Measurements from ENCODE around the gene TCF7L1.

Gene TCF7L1

DNA sequence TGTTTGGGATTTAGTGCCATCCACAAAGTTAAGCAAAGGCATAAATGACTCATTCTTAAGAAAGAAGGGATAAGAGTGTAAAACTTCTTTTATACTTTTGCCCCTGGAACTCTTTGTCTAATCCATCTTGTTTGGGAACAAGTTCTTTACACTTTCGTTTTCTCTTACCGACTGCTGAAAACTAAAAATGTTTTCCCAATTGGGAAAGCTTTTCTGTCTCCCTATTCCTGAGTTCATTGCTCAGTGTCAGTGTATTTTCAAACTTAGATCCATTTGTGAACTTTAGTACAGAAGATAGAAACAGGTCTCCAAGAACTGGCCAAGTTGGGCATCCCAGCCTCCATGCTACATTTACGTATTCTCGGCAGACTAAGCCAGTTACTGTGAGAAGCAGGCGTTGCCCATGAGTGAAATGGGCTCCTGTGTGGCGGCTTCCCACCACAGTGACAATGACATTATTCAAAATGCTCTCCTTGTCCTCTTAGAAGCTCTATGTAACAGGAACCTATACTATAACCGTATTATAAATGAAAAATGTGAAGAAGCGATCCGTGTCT, 142.9 kb downstream of the TCF7L1 start:
- no peak for DNase-seq
- no peak overlapping the region for H3K4me3 ChIP-seq (ENCODE audit: control insufficient read depth in 1 of 7, extremely low read depth in 1 of 7, insufficient read depth in 4 of 7, low read depth in 2 of 7, low read length in 6 of 7)
- 96% methylated on average over 8 of the region's 9 CpGs for WGBS (ENCODE audit: insufficient coverage)
- no peaks in the 10 kb centered on the region for H3K36me3 ChIP-seq (ENCODE audit: control insufficient read depth in 4 of 4, insufficient read depth in 4 of 4, low read length in 3 of 4)
- peaks cover 0 to 4% (median 0%) of the 10 kb centered on the region in 5 experiments for H3K27me3 ChIP-seq (replicated peaks in 2 of 5; ENCODE audit: control insufficient read depth in 4 of 5, insufficient read depth in 5 of 5, low read length in 4 of 5)
- CTCF ChIA-PET = interaction anchor here (1.0 to 1.8 kb wide), 4 partner anchors 9 to 25 kb away, joined by 3 to 5 read pairs (median 4); no protein-coding TSS in a partner anchor
- H3K9me3 ChIP-seq (ENCODE audit: control extremely low read depth in 1 of 5, control insufficient read depth in 4 of 5, insufficient read depth in 2 of 5, low read depth in 1 of 5, low read length in 4 of 5) = no peaks in the 10 kb centered on the region
- POLR2A ChIA-PET = no interaction called here
- no peak overlapping the region for H3K27ac ChIP-seq (ENCODE audit: insufficient read depth in 1 of 2, low read depth in 1 of 2, low read length in 2 of 2, poor library complexity in 1 of 2, severe bottlenecking in 2 of 2)
- H3K4me1 ChIP-seq (ENCODE audit: control extremely low read depth in 1 of 4, control insufficient read depth in 4 of 4, insufficient read depth in 4 of 4, low read length in 3 of 4) = no peaks in the 10 kb centered on the region

DNA sequence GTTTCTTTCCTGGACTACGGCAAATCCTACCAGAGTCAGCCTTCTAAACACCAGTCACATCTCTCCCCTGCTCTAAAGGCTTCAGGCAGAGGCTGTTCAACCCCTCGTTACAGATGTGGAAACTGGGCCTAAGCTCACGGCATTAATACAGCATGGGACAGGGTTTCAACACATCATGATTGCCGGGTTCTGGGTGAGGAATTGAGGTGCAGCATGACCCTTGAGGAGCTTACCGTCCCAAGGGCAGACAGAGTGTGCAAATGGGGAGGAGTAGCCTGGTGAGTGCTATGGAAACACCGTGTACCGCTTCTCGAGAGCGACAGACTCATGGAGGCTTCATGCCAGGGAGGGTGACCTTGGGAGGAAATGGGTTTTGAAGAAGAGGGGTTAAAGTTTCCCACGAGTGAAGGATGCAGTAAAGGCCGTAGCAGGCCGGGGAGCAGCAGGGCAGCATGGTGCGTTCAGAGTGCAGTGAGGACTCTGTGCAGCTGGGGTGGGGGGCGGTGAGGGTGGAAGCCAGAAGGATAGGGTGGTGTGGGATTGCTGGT, 143.5 kb downstream of the TCF7L1 start:
- H3K4me3 ChIP-seq (ENCODE audit: control insufficient read depth in 1 of 7, extremely low read depth in 1 of 7, insufficient read depth in 4 of 7, low read depth in 2 of 7, low read length in 6 of 7) = no peak overlapping the region
- H3K36me3 ChIP-seq (ENCODE audit: control insufficient read depth in 4 of 4, insufficient read depth in 4 of 4, low read length in 3 of 4) = no peaks in the 10 kb centered on the region
- DNase-seq = no peak
- whole genome bisulfite sequencing (ENCODE audit: insufficient coverage) = 95% methylated on average over 9 of the region's 14 CpGs
- H3K27ac ChIP-seq (ENCODE audit: insufficient read depth in 1 of 2, low read depth in 1 of 2, low read length in 2 of 2, poor library complexity in 1 of 2, severe bottlenecking in 2 of 2) = no peak overlapping the region
- H3K4me1 ChIP-seq (ENCODE audit: control extremely low read depth in 1 of 4, control insufficient read depth in 4 of 4, insufficient read depth in 4 of 4, low read length in 3 of 4) = no peaks in the 10 kb centered on the region
- no peaks in the 10 kb centered on the region for H3K9me3 ChIP-seq (ENCODE audit: control extremely low read depth in 1 of 5, control insufficient read depth in 4 of 5, insufficient read depth in 2 of 5, low read depth in 1 of 5, low read length in 4 of 5)
- ChIA-PET CTCF (interaction anchor here (1.0 to 1.2 kb wide), 2 partner anchors 10 to 25 kb away, joined by 3 to 5 read pairs; no protein-coding TSS in a partner anchor), POLR2A (no interaction called here)
- H3K27me3 ChIP-seq (replicated peaks in 2 of 5; ENCODE audit: control insufficient read depth in 4 of 5, insufficient read depth in 5 of 5, low read length in 4 of 5) = peaks cover 0 to 4% (median 0%) of the 10 kb centered on the region in 5 experiments

DNA sequence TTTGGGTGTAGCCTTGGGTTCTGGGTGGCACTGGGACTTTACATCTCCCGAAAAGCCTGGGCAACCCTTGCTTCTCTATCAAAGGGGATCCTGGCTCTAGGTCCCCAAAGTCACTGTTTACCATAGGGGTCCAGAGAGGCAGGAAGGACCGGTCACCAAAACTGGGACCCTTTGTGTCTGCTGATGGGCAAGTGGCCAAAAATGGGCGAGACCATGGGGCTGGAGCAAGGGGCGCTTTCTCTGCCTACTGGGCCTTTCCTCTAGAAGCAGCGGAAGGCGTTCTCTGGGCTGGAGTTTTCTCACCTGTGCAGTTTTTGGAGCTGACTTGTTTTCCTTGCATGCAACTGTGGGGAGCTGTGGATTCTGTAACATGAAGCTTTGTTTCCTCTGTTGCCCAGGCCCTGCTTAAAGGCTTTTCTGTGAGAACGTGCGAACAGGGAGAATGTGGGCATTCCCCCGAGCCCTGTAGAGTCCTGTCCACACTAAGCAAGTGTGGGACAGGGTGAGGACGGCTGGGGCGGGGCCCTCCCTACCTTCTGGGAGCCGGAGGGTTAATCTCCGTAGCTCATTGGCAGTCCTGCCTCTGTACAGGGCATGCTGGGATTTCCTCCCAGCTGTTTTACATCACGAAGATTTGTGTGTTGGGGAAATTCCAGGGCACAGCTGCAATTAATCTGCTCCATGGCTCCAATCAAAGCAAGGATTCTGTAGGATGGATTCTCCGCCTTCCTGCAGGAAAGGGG, 144.4 kb downstream of the TCF7L1 start:
- DNase-seq = no peak
- no peaks in the 10 kb centered on the region for H3K36me3 ChIP-seq (ENCODE audit: control insufficient read depth in 4 of 4, insufficient read depth in 4 of 4, low read length in 3 of 4)
- H3K4me1 ChIP-seq (ENCODE audit: control extremely low read depth in 1 of 4, control insufficient read depth in 4 of 4, insufficient read depth in 4 of 4, low read length in 3 of 4) = no peaks in the 10 kb centered on the region
- POLR2A ChIA-PET = no interaction called here
- H3K4me3 ChIP-seq (ENCODE audit: control insufficient read depth in 1 of 7, extremely low read depth in 1 of 7, insufficient read depth in 4 of 7, low read depth in 2 of 7, low read length in 6 of 7) = no peak overlapping the region
- H3K9me3 ChIP-seq (ENCODE audit: control extremely low read depth in 1 of 5, control insufficient read depth in 4 of 5, insufficient read depth in 2 of 5, low read depth in 1 of 5, low read length in 4 of 5) = no peaks in the 10 kb centered on the region
- WGBS (ENCODE audit: insufficient coverage) = 90% methylated on average over 11 of the region's 15 CpGs
- CTCF ChIA-PET = interaction anchor here (0.8 to 1.1 kb wide), 2 partner anchors 11 to 146 kb away, joined by 3 read pairs; no protein-coding TSS in a partner anchor
- H3K27ac ChIP-seq (ENCODE audit: insufficient read depth in 1 of 2, low read depth in 1 of 2, low read length in 2 of 2, poor library complexity in 1 of 2, severe bottlenecking in 2 of 2) = no peak overlapping the region
- H3K27me3 ChIP-seq (replicated peaks in 2 of 5; ENCODE audit: control insufficient read depth in 4 of 5, insufficient read depth in 5 of 5, low read length in 4 of 5) = peaks cover 0 to 4% (median 0%) of the 10 kb centered on the region in 5 experiments

DNA sequence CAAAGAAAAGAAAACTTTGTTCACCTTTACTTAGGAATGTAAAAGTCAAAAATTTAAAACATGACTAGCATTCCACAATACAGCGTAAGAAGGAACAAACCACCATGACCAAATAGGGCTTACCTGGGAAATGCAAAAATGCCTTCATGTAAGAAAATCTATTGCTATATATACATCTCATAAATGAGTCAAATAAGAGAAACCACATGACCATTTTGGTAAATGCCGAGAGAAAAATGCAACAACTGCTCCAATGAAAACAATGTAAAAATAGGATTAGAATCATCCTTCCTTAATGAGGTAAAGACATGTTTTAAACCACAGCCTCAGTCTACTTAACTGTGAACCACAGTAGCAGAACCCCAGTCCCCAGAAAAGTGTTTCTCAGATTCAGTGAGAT, 145.2 kb downstream of the TCF7L1 start:
- Histone ChIP-seq H3K9me3 (ENCODE audit: control extremely low read depth in 1 of 5, control insufficient read depth in 4 of 5, insufficient read depth in 2 of 5, low read depth in 1 of 5, low read length in 4 of 5) (no peaks in the 10 kb centered on the region), H3K27ac (ENCODE audit: insufficient read depth in 1 of 2, low read depth in 1 of 2, low read length in 2 of 2, poor library complexity in 1 of 2, severe bottlenecking in 2 of 2) (no peak overlapping the region), H3K27me3 (replicated peaks in 2 of 5; ENCODE audit: control insufficient read depth in 4 of 5, insufficient read depth in 5 of 5, low read length in 4 of 5) (peaks cover 0 to 4% (median 0%) of the 10 kb centered on the region in 5 experiments), H3K4me1 (ENCODE audit: control extremely low read depth in 1 of 4, control insufficient read depth in 4 of 4, insufficient read depth in 4 of 4, low read length in 3 of 4) (no peaks in the 10 kb centered on the region), H3K4me3 (ENCODE audit: control insufficient read depth in 1 of 7, extremely low read depth in 1 of 7, insufficient read depth in 4 of 7, low read depth in 2 of 7, low read length in 6 of 7) (no peak overlapping the region), H3K36me3 (ENCODE audit: control insufficient read depth in 4 of 4, insufficient read depth in 4 of 4, low read length in 3 of 4) (no peaks in the 10 kb centered on the region)
- ChIA-PET POLR2A (no interaction called here), CTCF (interaction anchor here (0.8 to 1.1 kb wide), 2 partner anchors 10 to 147 kb away, joined by 3 read pairs; no protein-coding TSS in a partner anchor)
- no CpG with 5 or more reads among the region's 2 CpGs for WGBS (ENCODE audit: insufficient coverage)
- no peak for DNase-seq

DNA sequence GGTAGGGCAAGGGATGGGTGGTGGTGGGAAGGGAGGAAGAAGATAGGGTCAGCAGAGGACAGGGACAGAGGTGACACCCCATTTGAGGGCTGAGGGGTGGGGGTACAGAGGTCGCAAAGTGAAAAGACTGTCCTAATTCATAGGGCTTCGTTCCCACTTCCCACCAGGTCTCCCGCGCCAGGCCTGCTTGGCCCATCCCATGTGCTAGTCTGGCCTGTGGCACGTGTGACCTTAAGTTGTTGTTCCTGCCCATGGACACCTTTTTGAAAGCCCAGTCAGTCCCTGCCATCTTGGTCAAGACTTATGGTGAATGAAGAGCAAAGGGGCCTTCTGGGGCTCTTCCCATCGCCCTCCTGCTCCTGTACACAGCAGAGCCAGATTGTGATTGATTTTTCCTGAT, 148.4 kb downstream of the TCF7L1 start:
- Histone ChIP-seq H3K27ac (ENCODE audit: insufficient read depth in 1 of 2, low read depth in 1 of 2, low read length in 2 of 2, poor library complexity in 1 of 2, severe bottlenecking in 2 of 2) (no peak overlapping the region), H3K4me3 (ENCODE audit: control insufficient read depth in 1 of 7, extremely low read depth in 1 of 7, insufficient read depth in 4 of 7, low read depth in 2 of 7, low read length in 6 of 7) (no peak overlapping the region), H3K4me1 (ENCODE audit: control extremely low read depth in 1 of 4, control insufficient read depth in 4 of 4, insufficient read depth in 4 of 4, low read length in 3 of 4) (peaks cover 0 to 2% (median 0%) of the 10 kb centered on the region in 4 experiments), H3K9me3 (ENCODE audit: control extremely low read depth in 1 of 5, control insufficient read depth in 4 of 5, insufficient read depth in 2 of 5, low read depth in 1 of 5, low read length in 4 of 5) (no peaks in the 10 kb centered on the region), H3K27me3 (replicated peaks in 2 of 5; ENCODE audit: control insufficient read depth in 4 of 5, insufficient read depth in 5 of 5, low read length in 4 of 5) (peaks cover 0 to 2% (median 0%) of the 10 kb centered on the region in 5 experiments), H3K36me3 (ENCODE audit: control insufficient read depth in 4 of 4, insufficient read depth in 4 of 4, low read length in 3 of 4) (no peaks in the 10 kb centered on the region)
- WGBS (ENCODE audit: insufficient coverage) = 95% methylated on average over 5 of the region's 6 CpGs
- no peak for DNase-seq
- CTCF ChIA-PET = no interaction called here
- POLR2A ChIA-PET = no interaction called here

DNA sequence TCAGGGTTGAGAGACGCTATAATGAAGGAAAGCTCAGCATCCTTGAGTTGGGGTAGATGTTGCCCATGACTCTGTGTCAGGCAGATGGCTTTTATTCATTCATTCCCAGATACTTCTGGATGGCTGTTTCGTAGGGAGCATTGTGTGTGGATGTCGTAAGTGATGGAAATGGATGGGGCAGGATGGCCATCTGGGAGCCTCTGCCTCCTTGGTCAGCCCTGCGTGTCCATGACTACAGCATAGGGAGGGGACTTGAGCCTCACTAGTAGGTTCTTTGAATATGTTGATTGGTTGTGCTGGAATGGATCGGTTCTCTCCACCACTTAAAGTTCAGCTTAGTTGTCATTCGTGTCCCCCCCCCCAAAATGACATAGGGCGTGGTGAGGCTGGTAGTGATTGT, 149.7 kb downstream of the TCF7L1 start:
- CTCF ChIA-PET = interaction anchor here (0.9 to 6.1 kb wide), 5 partner anchors 9 to 216 kb away, joined by 3 to 47 read pairs (median 4); no protein-coding TSS in a partner anchor
- H3K4me3 ChIP-seq (ENCODE audit: control insufficient read depth in 1 of 7, extremely low read depth in 1 of 7, insufficient read depth in 4 of 7, low read depth in 2 of 7, low read length in 6 of 7) = no peak overlapping the region
- no peak overlapping the region for H3K27ac ChIP-seq (ENCODE audit: insufficient read depth in 1 of 2, low read depth in 1 of 2, low read length in 2 of 2, poor library complexity in 1 of 2, severe bottlenecking in 2 of 2)
- 92% methylated on average over 4 of the region's 7 CpGs for WGBS (ENCODE audit: insufficient coverage)
- H3K36me3 ChIP-seq (ENCODE audit: control insufficient read depth in 4 of 4, insufficient read depth in 4 of 4, low read length in 3 of 4) = no peaks in the 10 kb centered on the region
- H3K27me3 ChIP-seq (replicated peaks in 2 of 5; ENCODE audit: control insufficient read depth in 4 of 5, insufficient read depth in 5 of 5, low read length in 4 of 5) = peaks cover 0 to 2% (median 0%) of the 10 kb centered on the region in 5 experiments
- H3K4me1 ChIP-seq (ENCODE audit: control extremely low read depth in 1 of 4, control insufficient read depth in 4 of 4, insufficient read depth in 4 of 4, low read length in 3 of 4) = peaks cover 0 to 6% (median 2%) of the 10 kb centered on the region in 4 experiments
- POLR2A ChIA-PET = no interaction called here
- H3K9me3 ChIP-seq (ENCODE audit: control extremely low read depth in 1 of 5, control insufficient read depth in 4 of 5, insufficient read depth in 2 of 5, low read depth in 1 of 5, low read length in 4 of 5) = no peaks in the 10 kb centered on the region
- no peak for DNase-seq

DNA sequence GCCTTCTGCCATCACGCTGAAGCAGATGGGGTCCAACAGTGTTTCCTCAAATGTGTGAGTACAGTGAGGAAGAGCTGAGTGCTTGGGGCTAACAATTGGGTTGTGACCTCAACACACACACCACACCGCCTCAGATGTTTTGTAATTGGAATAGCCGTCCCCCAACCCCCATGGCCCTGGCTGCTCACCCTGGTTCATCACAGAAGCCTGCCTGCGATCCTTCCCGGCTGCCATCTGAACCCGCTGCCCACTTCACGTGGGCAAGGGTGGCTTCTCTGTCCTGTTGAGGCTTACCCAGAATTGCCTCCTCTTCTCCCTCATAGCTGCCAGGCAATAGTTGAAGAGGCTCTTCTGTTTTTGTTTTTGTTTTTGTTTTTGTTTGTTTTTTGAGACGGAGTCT, 150.4 kb downstream of the TCF7L1 start:
- H3K27me3 ChIP-seq (replicated peaks in 2 of 5; ENCODE audit: control insufficient read depth in 4 of 5, insufficient read depth in 5 of 5, low read length in 4 of 5) = peaks cover 0 to 2% (median 0%) of the 10 kb centered on the region in 5 experiments
- WGBS (ENCODE audit: insufficient coverage) = 100% methylated on average over 5 of the region's 8 CpGs
- H3K4me1 ChIP-seq (ENCODE audit: control extremely low read depth in 1 of 4, control insufficient read depth in 4 of 4, insufficient read depth in 4 of 4, low read length in 3 of 4) = peaks cover 0 to 6% (median 2%) of the 10 kb centered on the region in 4 experiments
- H3K4me3 ChIP-seq (ENCODE audit: control insufficient read depth in 1 of 7, extremely low read depth in 1 of 7, insufficient read depth in 4 of 7, low read depth in 2 of 7, low read length in 6 of 7) = no peak overlapping the region
- no peaks in the 10 kb centered on the region for H3K36me3 ChIP-seq (ENCODE audit: control insufficient read depth in 4 of 4, insufficient read depth in 4 of 4, low read length in 3 of 4)
- H3K27ac ChIP-seq (ENCODE audit: insufficient read depth in 1 of 2, low read depth in 1 of 2, low read length in 2 of 2, poor library complexity in 1 of 2, severe bottlenecking in 2 of 2) = no peak overlapping the region
- POLR2A ChIA-PET = no interaction called here
- CTCF ChIA-PET = interaction anchor here (0.9 to 6.1 kb wide), 11 partner anchors 9 to 222 kb away, joined by 3 to 47 read pairs (median 5); no protein-coding TSS in a partner anchor
- no peaks in the 10 kb centered on the region for H3K9me3 ChIP-seq (ENCODE audit: control extremely low read depth in 1 of 5, control insufficient read depth in 4 of 5, insufficient read depth in 2 of 5, low read depth in 1 of 5, low read length in 4 of 5)
- no peak for DNase-seq

Measured in common myeloid progenitor, CD34-positive (primary cell).